Endothelial cell of hepatic sinusoid (primary cell): ENCODE data around the gene WDR90.

Experiments used
- in situ Hi-C: cut with HindIII; loops from 2 replicates; pipeline ENCODE4 v1.10.0; 2017; ENCODE audit warnings: low sequenced_read_pairs

WDR90 gene

GRCh38 chr16:625977-626765 is 23.0 kb upstream of the WDR90 start:
- in situ Hi-C loops = loop anchor here (25.0 kb wide), 1 partner anchor 89 kb away; the partner anchor contains the start of gene CAPN15

- in situ Hi-C loops = loop anchor here (25.0 kb wide), 1 partner anchor 90 kb away; the partner anchor contains the start of gene CAPN15
Observed at GRCh38 chr16:626787-627453, 22.2 kb upstream of the WDR90 start.

- in situ Hi-C loops = loop anchor here (25.0 kb wide), 1 partner anchor 90 kb away; the partner anchor contains the start of gene CAPN15
Observed at GRCh38 chr16:627454-628239, 21.5 kb upstream of the WDR90 start.

GRCh38 chr16:628321-629061 is 20.7 kb upstream of the WDR90 start:
- in situ Hi-C loops = loop anchor here (25.0 kb wide), 1 partner anchor 91 kb away; the partner anchor contains the start of gene CAPN15

GRCh38 chr16:629185-629832 is 19.9 kb upstream of the WDR90 start:
- in situ Hi-C loops = loop anchor here (25.0 kb wide), 1 partner anchor 92 kb away; the partner anchor contains the start of gene CAPN15

GRCh38 chr16:629833-630248 is 19.3 kb upstream of the WDR90 start:
- in situ Hi-C loops = loop anchor here (25.0 kb wide), 1 partner anchor 93 kb away; the partner anchor contains the start of gene CAPN15

- in situ Hi-C loops = loop anchor here (25.0 kb wide), 1 partner anchor 93 kb away; the partner anchor contains the start of gene CAPN15
Observed at GRCh38 chr16:630249-630814, 18.8 kb upstream of the WDR90 start.

GRCh38 chr16:630815-631405 is 18.3 kb upstream of the WDR90 start, which contains the start of gene WFIKKN1:
WFIKKN1 (plus strand) TSS chr16:630985; CDS start chr16:631254, 269 bp downstream.
- in situ Hi-C loops = loop anchor here (25.0 kb wide), 1 partner anchor 94 kb away; the partner anchor contains the start of gene CAPN15

GRCh38 chr16:631808-632358 is 17.3 kb upstream of the WDR90 start:
- in situ Hi-C loops = loop anchor here (25.0 kb wide), 1 partner anchor 95 kb away; the partner anchor contains the start of gene CAPN15

- in situ Hi-C loops = loop anchor here (25.0 kb wide), 1 partner anchor 95 kb away; the partner anchor contains the start of gene CAPN15
Observed at GRCh38 chr16:632486-633335, 16.5 kb upstream of the WDR90 start.

- in situ Hi-C loops = loop anchor here (25.0 kb wide), 1 partner anchor 96 kb away; the partner anchor contains the start of gene CAPN15
Observed at GRCh38 chr16:633336-634050, 15.7 kb upstream of the WDR90 start.

- in situ Hi-C loops = loop anchor here (25.0 kb wide), 1 partner anchor 97 kb away; the partner anchor contains the start of gene CAPN15
Observed at GRCh38 chr16:634051-634670, 15.0 kb upstream of the WDR90 start.

GRCh38 chr16:634996-635395 is 14.2 kb upstream of the WDR90 start:
- in situ Hi-C loops = loop anchor here (25.0 kb wide), 1 partner anchor 98 kb away; the partner anchor contains the start of gene CAPN15

GRCh38 chr16:635573-636205 is 13.5 kb upstream of the WDR90 start:
- in situ Hi-C loops = loop anchor here (25.0 kb wide), 1 partner anchor 98 kb away; the partner anchor contains the start of gene CAPN15
